HL-60/S4 (cell line): ENCODE results near the gene TPX2.

Source experiments
- in situ Hi-C: fragments of 300-500 bp; cut with MboI; formaldehyde crosslinking; loops from 2 replicates; pipeline ENCODE4 v1.14.3; 2022; ENCODE audit warnings: low sequenced_read_pairs

TPX2 gene

GRCh38 chr20:31705598-31706597, 33.2 kb upstream of the TPX2 start:
- in situ Hi-C loops: no loop called here

DNA sequence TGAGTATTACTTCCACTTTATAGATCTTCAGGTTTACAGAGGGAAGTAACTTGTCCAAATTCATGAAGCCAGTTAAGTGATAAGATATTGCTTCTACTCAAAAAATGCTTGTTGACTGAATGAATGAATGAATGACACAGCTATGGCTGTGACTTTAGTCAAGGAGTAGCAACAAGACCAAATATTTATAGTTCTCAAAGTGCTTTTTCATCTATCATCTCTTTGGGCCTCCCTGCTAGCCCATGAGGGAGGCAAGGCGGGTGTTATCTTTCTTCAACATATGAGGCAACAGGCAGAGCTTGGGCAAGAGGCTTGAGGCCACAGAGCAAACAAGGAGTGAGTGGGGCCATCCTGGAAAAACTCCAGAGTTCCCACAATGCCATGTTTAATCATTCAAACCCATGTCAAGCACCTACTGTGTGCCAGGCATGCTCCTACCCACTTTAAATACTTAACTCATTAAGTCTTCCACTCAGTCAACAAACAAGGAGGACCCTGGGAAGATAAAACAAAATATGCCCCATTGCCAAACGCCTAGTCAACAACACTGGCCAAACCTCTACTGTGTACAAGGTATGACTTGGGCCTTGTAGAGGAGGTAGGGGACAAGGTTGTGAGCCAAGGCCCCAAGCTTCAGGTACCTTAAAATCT, 32.4 kb upstream of the TPX2 start:
- in situ Hi-C loops: no loop called here

DNA sequence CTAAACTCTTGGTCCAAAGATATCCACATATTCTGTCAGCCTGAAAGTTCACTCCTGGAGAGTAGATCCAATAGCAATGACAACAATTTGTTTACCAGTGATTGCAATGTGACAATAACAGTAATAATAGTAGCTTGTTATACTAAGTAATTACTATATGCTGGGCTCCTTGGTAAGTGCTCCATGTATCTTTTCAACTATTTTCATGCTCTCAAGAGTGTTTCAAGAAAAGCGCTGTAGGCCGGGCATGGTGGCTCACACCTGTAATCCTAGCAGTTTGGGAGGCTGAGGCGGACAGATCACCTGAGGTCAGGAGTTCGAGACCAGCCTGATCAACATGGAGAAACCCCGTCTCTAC, 31.9 kb upstream of the TPX2 start:
- in situ Hi-C loops: no loop called here

GRCh38 chr20:31707994-31708735, 30.9 kb upstream of the TPX2 start:
- in situ Hi-C loops: no loop called here

GRCh38 chr20:31708736-31709534, 30.2 kb upstream of the TPX2 start:
- in situ Hi-C loops: no loop called here

DNA sequence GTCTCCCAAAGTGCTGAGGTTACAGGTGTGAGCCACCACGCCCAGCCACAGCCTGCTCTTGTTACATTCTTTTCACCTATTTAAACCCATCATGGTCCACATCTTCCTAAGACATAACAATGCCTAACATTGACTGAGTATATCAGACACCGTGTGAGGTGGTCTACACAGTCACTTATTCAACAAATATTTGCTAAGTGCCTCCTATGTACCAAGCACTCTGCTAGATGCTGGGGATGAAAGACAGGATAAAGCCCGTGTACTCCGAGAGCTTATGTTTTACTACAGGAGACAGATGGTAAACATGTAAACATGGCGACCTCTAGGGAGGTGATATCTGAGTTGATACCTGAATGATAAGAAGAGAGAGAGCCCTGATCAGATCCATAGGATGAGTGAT, 29.2 kb upstream of the TPX2 start:
- in situ Hi-C loops: no loop called here

GRCh38 chr20:31710423-31711108, 28.5 kb upstream of the TPX2 start:
- in situ Hi-C loops: no loop called here

GRCh38 chr20:31711179-31712111, 27.6 kb upstream of the TPX2 start:
- in situ Hi-C loops: no loop called here

DNA sequence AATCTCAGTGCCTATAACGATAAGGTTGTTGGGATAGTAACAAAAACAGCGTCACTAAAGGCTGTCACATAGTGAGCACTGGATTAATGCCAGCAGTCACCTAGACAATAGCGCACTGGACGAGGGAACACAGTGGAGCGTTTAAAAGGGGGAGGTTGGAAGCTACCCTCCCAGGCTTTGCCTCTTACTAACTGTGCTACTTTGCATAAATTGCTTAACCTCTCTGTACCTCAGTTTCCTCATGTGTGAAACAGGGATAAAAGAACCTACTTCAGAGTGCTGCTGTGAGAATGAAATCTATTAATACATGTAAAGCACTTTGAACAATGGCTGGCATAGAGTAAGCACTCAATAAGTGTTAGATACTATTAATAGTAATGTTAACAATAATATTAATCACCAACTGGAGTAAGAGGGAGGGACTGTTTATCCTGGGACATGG, 27.0 kb upstream of the TPX2 start:
- in situ Hi-C loops: no loop called here

- in situ Hi-C loops: no loop called here
Observed at GRCh38 chr20:31712564-31713311, 26.4 kb upstream of the TPX2 start.

DNA sequence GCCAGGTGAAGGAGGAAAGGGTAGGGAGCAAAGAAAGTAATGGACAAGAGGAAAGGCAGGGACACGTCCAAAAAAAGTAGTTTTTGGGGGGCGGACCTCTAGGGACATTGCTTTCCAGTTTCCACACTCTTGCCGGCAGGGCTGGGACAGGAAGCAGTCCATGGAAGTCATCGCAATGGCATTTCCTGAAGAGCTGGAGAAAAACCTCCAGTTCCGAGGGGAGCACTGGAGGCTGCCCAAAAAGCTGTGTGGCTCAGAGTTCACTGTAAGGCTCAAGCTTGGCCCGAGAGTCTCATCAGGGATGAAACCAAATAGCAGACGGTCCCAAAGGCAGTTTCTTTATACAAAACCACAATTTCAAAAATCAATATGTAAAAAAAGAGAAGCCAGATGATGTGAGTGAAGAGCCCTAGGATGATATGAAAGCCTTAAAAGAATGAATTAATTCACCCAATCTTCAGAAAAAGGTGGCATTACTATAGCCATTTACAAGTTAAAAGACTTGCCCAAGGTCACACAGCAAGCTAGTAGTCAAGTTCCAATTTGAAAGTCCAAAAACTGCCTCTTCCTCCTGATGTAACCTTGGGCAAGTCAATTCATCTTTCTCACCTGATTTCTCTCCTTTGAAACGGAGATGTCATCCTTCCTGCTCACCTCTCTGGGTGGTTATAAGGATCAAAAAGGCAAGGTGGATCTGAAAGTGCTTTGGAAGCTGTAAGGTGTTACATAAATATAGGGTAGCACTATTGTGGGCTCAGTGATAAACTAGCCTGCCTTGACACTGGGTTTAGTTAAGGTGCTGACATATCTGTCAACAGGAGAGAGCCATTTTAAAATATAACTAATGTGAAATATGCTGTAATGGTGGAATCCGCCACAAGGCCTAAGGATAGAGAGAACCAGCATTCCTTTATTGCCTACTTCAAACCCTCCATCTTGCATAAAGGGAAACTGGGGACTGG, 25.5 kb upstream of the TPX2 start:
- in situ Hi-C loops: no loop called here

DNA sequence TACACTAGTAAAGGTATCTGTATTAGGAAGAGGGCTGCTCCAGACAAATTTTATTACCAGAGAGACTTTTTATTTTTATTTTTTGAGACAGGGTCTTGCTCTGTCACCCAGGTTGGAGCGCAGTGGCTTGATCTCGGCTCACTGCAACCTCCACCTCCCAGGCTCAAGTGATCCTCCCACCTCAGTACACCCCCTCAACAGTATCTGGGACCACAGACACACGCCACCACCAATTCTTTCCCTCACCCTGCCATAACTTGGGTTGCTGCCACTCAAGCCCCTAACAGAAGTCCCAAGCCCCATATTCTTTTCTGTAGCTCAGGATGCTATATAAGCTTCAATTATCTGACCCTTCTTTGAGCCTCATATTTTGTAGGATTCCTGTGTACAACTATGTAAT, 23.3 kb upstream of the TPX2 start:
- in situ Hi-C loops: no loop called here

DNA sequence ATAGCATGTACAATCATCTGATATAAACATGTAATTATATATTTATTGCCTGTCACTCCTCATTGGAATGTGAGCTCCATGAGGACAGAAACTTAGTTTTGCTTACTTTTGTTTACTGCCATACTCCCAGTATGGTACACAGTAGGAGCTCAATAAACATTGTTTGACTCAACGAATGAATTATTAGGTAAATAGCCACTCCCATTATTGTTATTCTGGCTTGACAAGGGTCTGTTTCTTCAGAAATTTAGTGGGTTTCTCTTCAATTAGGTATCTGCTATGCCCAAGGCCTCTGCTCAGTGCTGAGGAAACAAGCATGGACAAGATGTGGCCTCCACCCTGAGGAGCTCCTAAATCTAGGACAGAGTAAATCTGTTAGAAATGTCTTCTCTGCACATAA, 22.7 kb upstream of the TPX2 start:
- in situ Hi-C loops: no loop called here

GRCh38 chr20:31716818-31717477, 22.1 kb upstream of the TPX2 start:
- in situ Hi-C loops: no loop called here

DNA sequence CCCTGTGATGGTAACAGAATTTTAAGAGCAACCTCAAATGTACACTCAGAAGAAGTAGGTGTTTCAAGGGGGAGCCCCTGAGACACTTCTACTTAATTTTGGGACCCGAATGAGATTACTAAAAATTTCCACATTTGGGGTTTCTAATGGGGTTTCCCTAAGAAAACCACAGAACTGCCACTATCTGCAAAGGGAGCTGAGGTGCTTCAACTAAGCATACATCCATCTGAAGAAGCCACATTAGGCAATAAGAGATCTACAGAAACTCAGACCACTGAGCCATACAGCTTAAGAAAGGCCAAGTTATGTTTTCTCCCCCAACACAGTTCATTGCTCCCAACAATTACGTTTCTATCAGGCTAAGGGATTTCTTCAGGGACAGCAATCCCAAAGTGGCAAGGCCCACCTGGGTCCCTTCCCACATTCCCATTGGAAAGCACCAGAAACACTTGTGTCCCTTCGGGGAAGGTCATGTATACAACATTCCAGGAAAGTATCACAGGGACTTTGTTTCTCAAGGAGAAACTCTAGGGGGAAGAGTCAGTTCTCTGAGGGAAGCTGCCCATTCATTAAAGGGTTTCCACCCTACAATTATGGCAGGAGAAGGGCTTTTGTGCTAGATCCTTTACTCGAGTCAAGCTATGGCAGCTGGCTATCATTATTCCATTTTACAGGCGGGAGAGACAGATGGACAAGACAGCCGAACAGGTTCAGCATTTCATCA, 21.4 kb upstream of the TPX2 start:
- in situ Hi-C loops: no loop called here
